Astrocyte (in vitro differentiated cells and primary cell): Measurements from ENCODE around the gene ARSA. TPM values are rescaled to one million over a fixed set of nuclear protein-coding genes. Genes with fewer than 3 reads are reported as not detected.
A peak's percentile ranks its signal among the peaks of the same experiment; 100 is the strongest.

ENCODE experiments used
- DNase-seq: peaks from one replicate; pipeline ENCODE4 v3.0.0-alpha.2; 2010; ENCODE audit warnings: low read depth
- FAIRE-seq: peaks from 2 replicates; lab custom pipeline; 2011; peaks lifted over from hg19 to GRCh38; lab: Jason Lieb, UNC
- H2AFZ ChIP-seq: 2 replicates; pipeline ENCODE4 v1.6.0; 2012; ENCODE audit warnings: low read depth, low read length, inconsistent platforms
- H3K27ac ChIP-seq: 2 replicates; pipeline ENCODE4 v1.5.1; 2011; ENCODE audit warnings: low read depth, low read length, inconsistent platforms
- H3K27me3 ChIP-seq: 2 replicates; pipeline ENCODE4 v1.6.0; 2011; ENCODE audit warnings: low read length, inconsistent platforms; ENCODE audit not compliant: insufficient read depth
- H3K36me3 ChIP-seq: 2 replicates; pipeline ENCODE4 v1.5.1; 2011; ENCODE audit warnings: low read length, inconsistent platforms; ENCODE audit not compliant: insufficient read depth
- H3K4me1 ChIP-seq: 2 replicates; pipeline ENCODE4 v1.5.1; 2011; ENCODE audit warnings: low read length, inconsistent platforms; ENCODE audit not compliant: insufficient read depth
- H3K4me2 ChIP-seq: 2 replicates; pipeline ENCODE4 v1.6.0; 2012; ENCODE audit warnings: low read length, inconsistent platforms
- H3K4me3 ChIP-seq: 2 replicates; pipeline ENCODE4 v1.5.1; 2011; ENCODE audit warnings: low read depth, mild to moderate bottlenecking, low read length, inconsistent platforms; ENCODE audit not compliant: insufficient read depth
- H3K79me2 ChIP-seq: 2 replicates; pipeline ENCODE4 v1.6.0; 2012; ENCODE audit warnings: mild to moderate bottlenecking, low read length, inconsistent platforms; ENCODE audit not compliant: insufficient read depth
- H3K9ac ChIP-seq: 2 replicates; pipeline ENCODE4 v1.6.0; 2012; ENCODE audit warnings: mild to moderate bottlenecking, low read length, inconsistent platforms
- H3K9me3 ChIP-seq: 2 replicates; pipeline ENCODE4 v1.5.1; 2012; ENCODE audit warnings: low read depth, mild to moderate bottlenecking, low read length, inconsistent platforms; ENCODE audit not compliant: insufficient read depth
- H4K20me1 ChIP-seq: 2 replicates; pipeline ENCODE4 v1.6.0; 2012; ENCODE audit warnings: low read length, inconsistent platforms; ENCODE audit not compliant: insufficient read depth
- H3K27ac Mint-ChIP-seq: one replicate; pipeline ENCODE4 v1.8.0; 2021; ENCODE audit warnings: mild to moderate bottlenecking, mixed read lengths; ENCODE audit not compliant: unreplicated experiment
- H3K27me3 Mint-ChIP-seq: one replicate; pipeline ENCODE4 v1.8.0; 2021; ENCODE audit warnings: low read depth, mixed read lengths; ENCODE audit not compliant: unreplicated experiment
- H3K36me3 Mint-ChIP-seq: one replicate; pipeline ENCODE4 v1.8.0; 2021; ENCODE audit warnings: low read depth, mixed read lengths; ENCODE audit not compliant: unreplicated experiment
- H3K4me1 Mint-ChIP-seq: one replicate; pipeline ENCODE4 v1.8.0; 2021; ENCODE audit warnings: low read depth, mixed read lengths; ENCODE audit not compliant: unreplicated experiment
- H3K4me3 Mint-ChIP-seq: one replicate; pipeline ENCODE4 v1.8.0; 2021; ENCODE audit warnings: mild to moderate bottlenecking, moderate library complexity, mixed read lengths; ENCODE audit not compliant: unreplicated experiment
- H3K9me3 Mint-ChIP-seq: one replicate; pipeline ENCODE4 v1.8.0; 2021; ENCODE audit warnings: mild to moderate bottlenecking, mixed read lengths; ENCODE audit not compliant: unreplicated experiment
- EZH2 ChIP-seq: IDR thresholded peaks from 2 replicates; pipeline ENCODE4 v1.6.1; 2012; ENCODE audit warnings: mild to moderate bottlenecking, low read length, inconsistent platforms; ENCODE audit not compliant: insufficient read depth
- total RNA-seq: library from RNA; stranded (reverse); gene quantifications from 2 replicates; pipeline ENCODE4 v1.2.1, GENCODE V29; 2021
- TF ChIP-seq, protein P1 (sequence below): IDR thresholded peaks from 2 replicates; pipeline ENCODE4 v1.5.1; 2011; ENCODE audit warnings: low read depth, mild to moderate bottlenecking, inconsistent platforms, low read length, moderate library complexity; ENCODE audit not compliant: insufficient read depth

Gene ARSA
- total RNA-seq, 1 donor from 2014 or later, result 25.5 TPM

DNA sequence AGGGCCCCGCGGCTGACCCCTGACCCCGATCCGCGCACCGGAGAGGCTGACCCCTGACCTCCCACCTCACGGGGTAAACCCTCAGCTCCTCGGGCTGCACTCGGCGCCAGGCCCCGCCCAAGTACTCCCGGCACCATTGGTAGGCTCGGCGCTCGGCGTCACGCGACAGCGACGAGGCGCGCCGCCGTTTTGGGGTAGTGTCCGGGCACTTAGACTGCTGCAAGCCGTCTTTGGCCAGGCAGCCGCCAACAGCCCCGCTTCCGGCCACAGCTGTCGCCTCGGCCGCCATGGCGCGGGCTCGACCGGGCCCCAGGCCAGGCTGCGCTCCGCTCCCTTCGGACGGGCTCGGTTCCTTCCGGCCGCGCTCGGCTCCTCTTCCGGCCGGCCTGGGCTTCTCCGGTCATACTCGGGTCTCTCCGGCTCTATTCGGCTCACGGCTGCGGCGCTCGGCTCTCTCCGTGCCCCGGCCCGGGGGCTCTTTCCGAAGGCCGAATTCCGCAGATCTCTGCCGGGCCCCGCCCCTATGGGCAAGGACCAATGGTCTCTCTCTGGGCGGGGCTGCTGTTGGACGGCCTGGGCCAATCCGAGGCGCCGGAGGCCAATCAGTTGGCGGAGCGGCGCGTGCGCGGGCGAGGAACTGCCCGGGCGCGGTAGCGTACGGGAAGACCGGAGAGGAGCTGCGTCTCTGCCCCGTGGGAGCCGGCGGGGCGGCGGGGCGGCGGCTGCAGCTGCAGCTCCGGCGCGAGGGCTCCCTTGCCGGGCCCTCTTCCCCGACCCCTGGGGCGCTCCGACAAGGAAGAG is 45.3 kb downstream of the ARSA start, which contains the start of gene CHKB:
Gene CHKB, minus strand, starts transcription at position 357 of the 801 bp plus-strand sequence. Its CDS starts 68 bp downstream, at position 289.
- H2AFZ ChIP-seq, result peak within 1 kb of the TSS; percentile 99
- TF ChIP-seq EZH2, result no peak
- TF ChIP-seq, protein P1, sequence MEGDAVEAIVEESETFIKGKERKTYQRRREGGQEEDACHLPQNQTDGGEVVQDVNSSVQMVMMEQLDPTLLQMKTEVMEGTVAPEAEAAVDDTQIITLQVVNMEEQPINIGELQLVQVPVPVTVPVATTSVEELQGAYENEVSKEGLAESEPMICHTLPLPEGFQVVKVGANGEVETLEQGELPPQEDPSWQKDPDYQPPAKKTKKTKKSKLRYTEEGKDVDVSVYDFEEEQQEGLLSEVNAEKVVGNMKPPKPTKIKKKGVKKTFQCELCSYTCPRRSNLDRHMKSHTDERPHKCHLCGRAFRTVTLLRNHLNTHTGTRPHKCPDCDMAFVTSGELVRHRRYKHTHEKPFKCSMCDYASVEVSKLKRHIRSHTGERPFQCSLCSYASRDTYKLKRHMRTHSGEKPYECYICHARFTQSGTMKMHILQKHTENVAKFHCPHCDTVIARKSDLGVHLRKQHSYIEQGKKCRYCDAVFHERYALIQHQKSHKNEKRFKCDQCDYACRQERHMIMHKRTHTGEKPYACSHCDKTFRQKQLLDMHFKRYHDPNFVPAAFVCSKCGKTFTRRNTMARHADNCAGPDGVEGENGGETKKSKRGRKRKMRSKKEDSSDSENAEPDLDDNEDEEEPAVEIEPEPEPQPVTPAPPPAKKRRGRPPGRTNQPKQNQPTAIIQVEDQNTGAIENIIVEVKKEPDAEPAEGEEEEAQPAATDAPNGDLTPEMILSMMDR, result no peak
- peak within 1 kb of the TSS; percentile 88 for H3K27ac ChIP-seq
- Mint-ChIP-seq H3K27ac (peak within 1 kb of the TSS; percentile 69), H3K4me1 (peaks cover 3% of the 10 kb centered on the region), H3K9me3 (no peaks in the 10 kb centered on the region), H3K4me3 (peak within 1 kb of the TSS; percentile 88), H3K27me3 (peaks cover 17% of the 10 kb centered on the region), H3K36me3 (peaks cover 5% of the 10 kb centered on the region)
- H3K4me1 ChIP-seq, result peaks cover 11% of the 10 kb centered on the region
- H3K4me2 ChIP-seq, result peak within 1 kb of the TSS; percentile 97
- peak within 1 kb of the TSS; percentile 93 for H3K9ac ChIP-seq
- peak within 1 kb of the TSS; percentile 75 for H3K4me3 ChIP-seq
- H3K36me3 ChIP-seq, result no peaks in the 10 kb centered on the region
- DNase-seq, result peak; percentile 90
- H3K9me3 ChIP-seq, result no peaks in the 10 kb centered on the region
- peaks cover 2% of the 10 kb centered on the region for H3K27me3 ChIP-seq
- H3K79me2 ChIP-seq, result peaks cover 6% of the 10 kb centered on the region
- no peaks in the 10 kb centered on the region for H4K20me1 ChIP-seq
- FAIRE-seq, result peak; percentile 20

DNA sequence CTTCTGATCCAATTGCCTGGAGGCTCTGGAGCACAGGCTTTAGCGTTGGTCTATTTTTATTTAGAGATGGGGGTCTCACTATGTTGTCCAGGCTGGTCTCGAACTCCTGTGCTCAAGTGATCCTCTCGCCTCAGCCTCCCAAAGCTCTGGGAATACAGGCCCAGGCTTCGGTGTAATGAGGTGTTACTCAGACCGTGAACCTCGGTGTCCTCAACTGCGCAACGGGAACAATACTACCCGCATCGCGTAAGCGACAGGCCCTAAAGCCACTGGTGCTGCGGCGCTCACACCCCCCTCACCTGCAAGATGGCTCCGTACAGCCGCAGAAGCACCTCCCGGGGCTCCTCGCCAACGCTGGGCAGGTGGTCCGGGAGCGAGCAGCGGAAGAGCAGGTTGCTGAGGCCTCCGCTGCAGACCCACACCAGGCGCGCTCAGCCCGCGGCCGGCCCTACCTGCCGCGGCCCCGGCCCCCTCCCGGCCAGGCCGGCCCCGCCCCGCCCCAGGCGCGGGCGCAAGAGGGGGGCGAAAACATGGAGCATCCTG is 45.9 kb downstream of the ARSA start:
- peak overlapping the region; percentile 75 for H3K4me3 ChIP-seq
- no peaks in the 10 kb centered on the region for H3K36me3 ChIP-seq
- Mint-ChIP-seq H3K9me3 (no peaks in the 10 kb centered on the region), H3K27me3 (peaks cover 13% of the 10 kb centered on the region), H3K27ac (peak overlapping the region; percentile 69), H3K4me1 (peaks cover 3% of the 10 kb centered on the region), H3K4me3 (peak overlapping the region; percentile 88), H3K36me3 (peaks cover 5% of the 10 kb centered on the region)
- H2AFZ ChIP-seq, result peak overlapping the region; percentile 99
- H3K9me3 ChIP-seq, result no peaks in the 10 kb centered on the region
- no peak for TF ChIP-seq EZH2
- TF ChIP-seq, protein P1, result no peak
- peak; percentile 3 for DNase-seq
- peaks cover 6% of the 10 kb centered on the region for H3K79me2 ChIP-seq
- peaks cover 5% of the 10 kb centered on the region for H3K27me3 ChIP-seq
- no peak for FAIRE-seq
- peak overlapping the region; percentile 93 for H3K9ac ChIP-seq
- no peaks in the 10 kb centered on the region for H4K20me1 ChIP-seq
- H3K4me1 ChIP-seq, result peaks cover 14% of the 10 kb centered on the region
- H3K4me2 ChIP-seq, result peak overlapping the region; percentile 97
- peak overlapping the region; percentile 88 for H3K27ac ChIP-seq
